Retinal pigment epithelial cell (primary cell): Measurements from ENCODE around the gene RGL3.

Experiments
- DNase-seq: peaks from one replicate; pipeline ENCODE4 v3.0.0-alpha.2; 2010; ENCODE audit warnings: low read depth
- H3K4me3 ChIP-seq: 2 replicates; pipeline ENCODE4 v1.5.1; 2011; ENCODE audit warnings: mild to moderate bottlenecking, low read length, control low read depth, moderate library complexity
- TF ChIP-seq, protein P1 (sequence below): conservative IDR thresholded peaks from 2 replicates; pipeline ENCODE4 v1.5.1; 2011; ENCODE audit warnings: low read depth, low read length, control low read depth, inconsistent platforms

RGL3 gene

DNA sequence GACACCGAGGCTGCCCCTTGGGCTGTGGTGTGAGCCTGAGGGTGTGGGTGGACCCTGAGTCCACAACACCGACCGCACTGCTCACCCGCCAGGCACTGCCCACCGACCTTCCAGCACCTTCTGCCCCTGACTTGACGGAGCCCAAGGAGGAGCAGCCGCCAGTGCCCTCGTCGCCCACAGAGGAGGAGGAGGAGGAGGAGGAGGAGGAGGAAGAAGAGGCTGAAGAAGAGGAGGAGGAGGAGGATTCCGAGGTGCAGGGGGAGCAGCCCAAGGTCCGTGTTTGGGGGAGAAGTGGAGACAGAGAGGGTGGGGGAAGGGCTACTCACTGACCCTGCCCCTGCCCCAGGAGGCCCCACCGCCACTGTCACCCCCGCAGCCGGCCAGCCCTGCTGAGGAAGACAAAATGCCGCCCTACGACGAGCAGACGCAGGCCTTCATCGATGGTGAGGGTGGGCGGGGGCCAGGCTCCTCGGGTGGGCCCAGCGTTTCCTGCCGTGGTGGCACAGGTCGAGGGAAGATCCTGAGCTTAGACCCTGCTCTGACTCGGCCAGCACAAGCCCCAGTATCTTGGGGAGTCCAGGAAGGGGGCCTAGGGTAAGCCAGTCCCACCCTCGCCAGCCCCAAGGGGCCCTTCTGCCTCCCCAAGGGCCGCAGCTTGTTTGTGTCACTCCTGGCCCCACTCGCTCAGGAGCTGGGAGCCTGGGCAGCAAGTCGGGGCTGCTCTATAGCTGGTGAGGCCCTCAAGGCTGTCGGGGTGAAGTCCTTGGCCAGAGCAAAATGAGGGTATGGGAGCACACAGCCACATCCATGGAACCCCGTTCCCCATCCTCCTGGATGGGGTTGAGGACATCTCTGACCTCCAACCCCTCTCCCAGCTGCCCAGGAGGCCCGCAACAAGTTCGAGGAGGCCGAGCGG lies 28.5 kb upstream of the RGL3 start:
- DNase-seq = no peak
- H3K4me3 ChIP-seq = no peak overlapping the region
- TF ChIP-seq, protein P1, sequence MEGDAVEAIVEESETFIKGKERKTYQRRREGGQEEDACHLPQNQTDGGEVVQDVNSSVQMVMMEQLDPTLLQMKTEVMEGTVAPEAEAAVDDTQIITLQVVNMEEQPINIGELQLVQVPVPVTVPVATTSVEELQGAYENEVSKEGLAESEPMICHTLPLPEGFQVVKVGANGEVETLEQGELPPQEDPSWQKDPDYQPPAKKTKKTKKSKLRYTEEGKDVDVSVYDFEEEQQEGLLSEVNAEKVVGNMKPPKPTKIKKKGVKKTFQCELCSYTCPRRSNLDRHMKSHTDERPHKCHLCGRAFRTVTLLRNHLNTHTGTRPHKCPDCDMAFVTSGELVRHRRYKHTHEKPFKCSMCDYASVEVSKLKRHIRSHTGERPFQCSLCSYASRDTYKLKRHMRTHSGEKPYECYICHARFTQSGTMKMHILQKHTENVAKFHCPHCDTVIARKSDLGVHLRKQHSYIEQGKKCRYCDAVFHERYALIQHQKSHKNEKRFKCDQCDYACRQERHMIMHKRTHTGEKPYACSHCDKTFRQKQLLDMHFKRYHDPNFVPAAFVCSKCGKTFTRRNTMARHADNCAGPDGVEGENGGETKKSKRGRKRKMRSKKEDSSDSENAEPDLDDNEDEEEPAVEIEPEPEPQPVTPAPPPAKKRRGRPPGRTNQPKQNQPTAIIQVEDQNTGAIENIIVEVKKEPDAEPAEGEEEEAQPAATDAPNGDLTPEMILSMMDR = no peak

DNA sequence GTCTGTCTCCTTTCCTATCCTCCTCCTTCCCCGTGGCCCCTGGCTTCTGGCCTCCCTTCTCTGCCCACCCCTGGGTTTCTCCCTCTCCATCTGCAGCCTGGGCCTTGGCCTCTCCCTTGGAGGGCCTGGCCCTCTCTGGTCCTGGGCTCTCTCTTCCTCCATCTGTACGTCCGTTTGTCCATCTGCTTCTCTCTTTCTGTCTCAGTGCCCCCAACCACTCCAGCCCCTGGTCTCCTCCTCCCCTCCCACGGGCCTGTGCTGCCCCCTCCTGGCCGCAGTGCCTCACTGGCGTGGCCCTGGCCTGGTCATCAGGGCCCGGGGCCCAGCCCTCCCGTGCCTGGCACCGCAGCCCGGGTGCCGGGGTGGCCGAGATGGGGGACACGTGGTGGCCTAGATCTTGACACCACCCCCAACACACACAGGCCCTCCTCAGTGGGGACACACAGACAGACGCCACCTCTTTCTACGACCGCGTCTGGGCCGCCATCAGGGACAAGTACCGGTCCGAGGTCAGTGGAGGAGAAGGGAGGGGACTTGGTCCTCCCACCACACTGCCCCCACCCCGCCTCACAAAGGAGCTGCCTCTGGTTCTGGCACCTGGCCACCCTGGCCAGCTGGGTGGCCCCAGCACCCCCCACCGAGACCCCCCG lies 27.7 kb upstream of the RGL3 start:
- DNase-seq = no peak
- H3K4me3 ChIP-seq = no peak overlapping the region
- TF ChIP-seq, protein P1 = peak; percentile 90

DNA sequence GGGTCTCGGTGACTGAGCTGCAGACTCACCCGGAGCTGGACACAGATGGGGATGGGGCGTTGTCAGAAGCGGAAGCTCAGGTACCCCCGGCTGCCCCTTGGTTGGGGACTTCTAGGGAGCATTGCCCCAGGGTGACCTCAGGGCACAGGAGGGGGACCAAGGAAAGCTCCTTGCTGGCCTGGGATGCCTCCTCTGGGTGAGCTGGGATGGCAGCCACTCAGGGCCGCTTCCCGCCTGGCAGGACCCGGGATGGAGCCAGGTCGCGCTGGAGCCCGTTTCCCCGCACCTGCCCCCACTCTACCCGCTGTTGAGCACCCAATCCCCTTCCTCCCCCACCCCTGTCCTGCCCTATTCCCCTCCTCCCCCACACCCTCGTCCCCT lies 27.1 kb upstream of the RGL3 start:
- TF ChIP-seq, protein P1 = no peak
- no peak overlapping the region for H3K4me3 ChIP-seq
- no peak for DNase-seq

DNA sequence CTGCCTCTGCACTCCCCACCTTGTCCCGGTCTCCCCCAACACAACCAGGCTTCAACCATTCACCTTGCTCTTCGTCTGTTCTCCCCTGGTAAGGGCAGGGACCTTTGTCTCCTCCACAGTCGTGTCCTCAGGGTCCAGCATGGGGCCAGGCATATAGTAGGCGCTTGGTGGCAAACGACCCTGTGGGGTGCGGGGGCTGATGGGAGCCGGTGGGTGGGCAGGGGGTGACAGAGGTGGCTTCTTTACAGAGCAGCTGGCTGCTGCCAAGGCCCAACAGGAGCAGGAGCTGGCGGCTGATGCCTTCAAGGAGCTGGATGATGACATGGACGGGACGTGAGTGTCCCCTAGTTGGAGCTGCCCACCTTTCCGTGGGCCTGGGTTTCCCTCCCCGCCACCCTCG lies 26.0 kb upstream of the RGL3 start:
- no peak for DNase-seq
- TF ChIP-seq, protein P1 = no peak

DNA sequence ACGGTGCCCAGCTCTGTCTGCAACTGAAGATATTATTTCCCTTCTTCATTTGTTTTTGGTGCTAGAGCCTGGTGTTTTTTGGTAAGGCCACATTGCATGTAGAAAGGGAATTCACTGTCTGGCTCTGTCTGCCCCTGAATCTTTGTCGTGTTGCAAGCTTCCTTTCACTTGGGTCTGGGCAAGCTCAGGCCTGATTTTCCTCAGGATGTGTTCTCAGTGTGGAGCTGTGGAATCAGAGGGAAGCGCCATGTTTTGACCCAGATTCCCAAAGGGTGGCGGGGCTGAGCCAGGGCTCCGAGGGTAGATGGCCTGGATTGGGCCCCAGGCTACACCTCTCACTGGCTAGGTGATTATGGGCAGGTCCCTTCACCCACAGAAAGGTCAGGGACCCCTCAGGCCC lies 24.9 kb upstream of the RGL3 start:
- DNase-seq = no peak
- H3K4me3 ChIP-seq = no peak overlapping the region
- TF ChIP-seq, protein P1 = no peak

More for the DNA sequence above, 26.0 kb upstream of the RGL3 start:
- H3K4me3 ChIP-seq = no peak overlapping the region

DNA sequence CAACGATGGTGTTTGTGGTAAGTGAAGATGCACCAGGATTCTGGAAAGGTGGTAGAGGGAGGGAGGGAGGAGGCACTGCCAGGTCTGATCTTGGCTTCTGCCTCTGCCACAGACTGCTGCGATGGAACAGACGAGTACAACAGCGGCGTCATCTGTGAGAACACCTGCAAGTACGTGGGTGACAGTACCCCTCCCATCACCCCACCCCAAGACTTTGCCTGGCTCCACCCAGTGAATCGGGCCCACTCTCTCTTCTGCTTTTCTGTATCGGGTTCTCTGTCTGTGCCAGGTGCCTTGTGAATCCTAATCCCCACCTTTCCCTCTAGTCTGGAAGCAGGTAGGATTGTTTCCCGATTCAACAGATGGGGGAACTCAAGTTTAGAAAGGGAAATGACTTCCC lies 18.8 kb upstream of the RGL3 start:
- no peak overlapping the region for H3K4me3 ChIP-seq
- TF ChIP-seq, protein P1 = no peak
- DNase-seq = no peak
